OCI-M1 (cell line): ENCODE results near the gene CFAP43.

ENCODE experiments used
- DNase-seq: peaks from one replicate; lab custom pipeline; 2025; lab: John Stamatoyannopoulos, UW

Gene CFAP43

GRCh38 chr10:104139221-104139620 is 92.9 kb downstream of the CFAP43 start:
- DNase-seq, result peak; percentile 57

GRCh38 chr10:104138131-104138530 is 94.0 kb downstream of the CFAP43 start:
- DNase-seq, result no peak

- no peak for DNase-seq
These were observed 102.1 kb downstream of the CFAP43 start for GRCh38 chr10:104130041-104130440.

GRCh38 chr10:104128214-104128613 is 104.0 kb downstream of the CFAP43 start:
- no peak for DNase-seq

DNA sequence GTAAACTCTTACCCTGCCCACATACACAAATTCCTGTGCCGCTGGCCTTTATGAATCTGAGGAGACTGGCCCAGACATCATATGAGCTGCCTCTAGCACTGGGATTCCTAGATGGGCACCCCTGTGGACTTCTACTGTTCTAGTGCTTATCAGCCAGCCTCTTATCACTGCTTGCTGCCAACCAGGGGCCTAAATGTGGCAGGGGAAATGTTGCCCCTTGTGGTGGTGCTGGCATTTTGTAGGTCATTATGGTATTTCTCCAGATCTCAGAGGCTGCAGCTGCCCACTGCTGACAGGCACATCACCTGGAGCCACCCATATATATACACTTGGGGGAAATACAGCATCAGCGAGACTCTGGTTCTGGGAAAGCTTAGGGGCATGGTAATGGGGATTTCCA is 104.8 kb downstream of the CFAP43 start:
- DNase-seq, result peak; percentile 19

- DNase-seq, result peak; percentile 58
These were observed 108.8 kb downstream of the CFAP43 start for GRCh38 chr10:104123397-104123796.

DNA sequence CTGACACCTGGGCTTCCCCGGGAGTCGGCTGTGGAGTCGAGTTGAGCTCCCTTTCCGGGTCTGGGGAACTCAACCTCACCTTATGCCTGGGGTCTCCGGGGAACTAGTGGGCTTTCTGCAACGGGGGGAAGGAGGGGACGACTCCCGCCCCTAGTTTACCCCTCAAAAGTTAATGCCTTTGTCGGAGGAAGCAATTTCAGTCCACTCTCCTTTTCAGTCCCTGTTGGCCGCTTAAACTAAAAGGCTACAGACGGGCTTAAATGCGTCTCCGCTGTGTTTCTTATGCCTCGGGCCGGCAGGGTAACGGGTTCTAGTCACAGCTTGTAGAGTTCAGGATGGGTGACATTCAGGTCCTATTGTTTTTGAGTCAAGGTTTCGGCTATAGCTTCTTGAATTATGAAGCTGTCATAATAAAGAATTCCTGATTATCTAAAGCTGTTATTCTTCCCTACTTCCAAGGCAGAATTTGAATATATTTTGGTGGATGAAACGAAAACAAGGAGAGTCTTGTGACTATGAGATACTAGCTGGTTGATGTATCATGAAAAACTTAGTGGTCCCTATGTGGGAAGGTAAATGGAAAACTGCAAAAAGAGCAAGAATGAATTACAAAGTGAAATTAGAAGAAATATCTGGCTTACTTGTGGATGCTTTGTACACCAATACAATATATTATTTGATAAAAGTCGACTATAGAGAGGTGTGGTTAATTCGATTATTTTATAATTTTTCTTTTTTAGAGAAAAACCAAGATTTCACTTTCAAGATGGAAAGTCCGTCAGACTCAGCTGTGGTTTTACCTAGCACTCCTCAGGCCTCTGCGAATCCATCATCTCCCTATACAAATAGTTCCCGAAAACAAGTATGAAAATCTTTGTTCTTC is 109.7 kb downstream of the CFAP43 start:
- DNase-seq, result no peak

GRCh38 chr10:104121485-104122224 is 110.5 kb downstream of the CFAP43 start, which contains the start of gene SFR1:
SFR1 (plus strand) TSS chr10:104122171; CDS start chr10:104122184, 13 bp downstream.
- DNase-seq, result peak; percentile 99

- peak; percentile 92 for DNase-seq
These were observed 111.2 kb downstream of the CFAP43 start for GRCh38 chr10:104120903-104121484.

GRCh38 chr10:104120512-104120902 is 111.7 kb downstream of the CFAP43 start:
- DNase-seq, result no peak

- DNase-seq, result peak; percentile 32
These were observed 112.2 kb downstream of the CFAP43 start for GRCh38 chr10:104119996-104120395.

- no peak for DNase-seq
These were observed 114.3 kb downstream of the CFAP43 start for GRCh38 chr10:104117839-104118323.

DNA sequence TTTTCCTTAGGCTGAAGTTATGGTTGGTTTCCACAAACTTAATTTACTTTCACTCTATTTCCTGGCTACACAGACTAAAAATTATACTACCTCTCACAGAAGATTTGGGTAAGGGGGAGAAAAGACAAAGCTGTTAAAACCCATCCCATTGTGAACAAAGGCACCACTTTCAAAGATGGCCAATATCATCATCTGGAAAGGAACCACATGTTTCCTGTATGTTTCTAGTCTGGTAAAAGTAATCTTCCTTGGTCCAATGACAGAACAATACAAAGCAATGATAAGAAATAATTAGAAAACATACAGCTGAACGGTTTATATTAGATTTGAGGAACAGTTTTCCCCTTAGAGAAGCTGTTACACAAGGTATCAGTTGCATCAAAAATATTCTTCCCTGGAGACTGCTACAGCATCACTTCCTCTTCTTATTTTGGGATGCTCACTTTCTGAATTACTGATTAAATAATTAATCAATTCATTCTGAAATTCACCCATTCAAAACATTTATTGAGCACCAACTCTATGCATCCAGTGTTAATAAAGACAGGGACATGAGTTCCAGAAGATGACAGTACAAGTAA is 118.7 kb downstream of the CFAP43 start:
- no peak for DNase-seq

- DNase-seq, result peak; percentile 12
These were observed 122.1 kb downstream of the CFAP43 start for GRCh38 chr10:104109908-104110662.

DNA sequence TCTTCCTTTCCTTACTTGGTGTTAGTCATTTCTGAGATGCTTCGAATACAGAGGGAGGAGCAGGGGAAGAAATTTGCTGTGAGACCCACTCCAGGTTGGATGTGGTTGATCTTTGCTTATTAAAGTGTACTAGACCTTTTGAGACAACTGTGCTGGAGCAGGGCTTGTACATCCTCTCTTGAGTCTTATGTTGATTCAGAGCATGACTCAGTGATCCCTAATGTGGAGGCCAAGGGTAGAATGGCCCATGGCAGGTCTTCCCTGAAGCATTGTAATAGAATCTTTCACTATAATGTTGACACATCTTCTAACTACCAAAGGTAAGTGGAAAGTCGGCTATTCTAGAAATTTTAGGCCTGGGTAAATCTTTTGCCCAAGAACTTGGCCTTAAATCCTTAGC is 127.2 kb downstream of the CFAP43 start:
- no peak for DNase-seq

DNA sequence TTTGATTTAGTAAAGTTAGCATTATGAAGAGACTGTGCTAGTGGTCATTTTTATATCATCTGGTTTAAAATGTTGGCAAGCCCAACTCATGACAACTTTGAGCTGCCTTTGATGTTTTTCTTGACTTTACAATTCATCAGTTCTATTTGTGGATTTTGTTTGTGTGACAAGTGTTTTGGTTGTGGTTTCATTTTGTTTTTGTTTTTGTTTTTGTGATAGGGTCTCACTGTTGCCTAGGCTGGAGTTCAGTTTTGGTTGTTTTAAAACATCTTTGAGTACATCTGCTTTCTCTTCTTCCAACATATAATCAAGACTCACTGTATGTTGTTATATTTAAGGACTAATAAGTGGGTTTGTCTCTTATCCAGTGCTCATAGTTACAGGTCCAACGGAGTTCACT is 127.7 kb downstream of the CFAP43 start:
- no peak for DNase-seq

DNA sequence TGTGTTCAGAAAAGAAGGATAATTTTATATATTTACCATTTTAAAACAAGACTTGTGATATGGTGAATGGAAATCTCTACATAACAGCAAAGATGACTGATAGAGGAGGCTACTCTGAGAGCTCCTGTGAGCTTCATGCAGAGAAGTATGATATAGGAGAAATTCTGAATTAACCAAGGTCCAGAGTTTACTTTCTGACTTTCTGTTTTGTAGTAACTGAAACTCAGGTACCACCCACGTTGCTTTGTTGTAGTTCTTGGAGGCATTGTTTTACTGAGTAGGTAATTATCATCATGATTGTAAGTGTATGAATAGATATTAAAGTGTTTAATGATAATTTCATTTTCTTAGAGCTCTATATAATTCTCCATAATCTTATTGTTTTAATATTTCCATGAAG is 128.2 kb downstream of the CFAP43 start:
- no peak for DNase-seq

- DNase-seq, result no peak
These were observed 130.3 kb downstream of the CFAP43 start for GRCh38 chr10:104101902-104102301.

DNA sequence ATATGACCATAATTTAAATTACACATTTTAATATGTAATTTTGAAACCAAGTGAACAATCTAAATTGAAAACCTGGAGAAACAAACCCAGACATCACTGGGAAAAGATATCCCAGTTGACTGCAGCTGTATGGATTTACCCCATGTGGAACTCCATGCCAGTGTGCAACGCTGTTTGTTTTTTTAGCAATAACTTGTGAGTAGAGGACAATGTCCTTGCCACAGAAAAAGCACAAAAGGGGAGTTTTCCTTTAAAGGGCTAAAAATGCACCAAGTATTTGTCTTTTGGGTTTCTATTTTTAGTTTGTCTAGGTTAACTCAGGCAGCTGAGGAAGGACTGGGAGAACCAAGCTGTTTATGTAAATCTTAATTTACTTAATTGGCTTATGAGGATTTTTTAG is 131.4 kb downstream of the CFAP43 start:
- DNase-seq, result no peak

- no peak for DNase-seq
These were observed 132.2 kb downstream of the CFAP43 start for GRCh38 chr10:104099941-104100340.

DNA sequence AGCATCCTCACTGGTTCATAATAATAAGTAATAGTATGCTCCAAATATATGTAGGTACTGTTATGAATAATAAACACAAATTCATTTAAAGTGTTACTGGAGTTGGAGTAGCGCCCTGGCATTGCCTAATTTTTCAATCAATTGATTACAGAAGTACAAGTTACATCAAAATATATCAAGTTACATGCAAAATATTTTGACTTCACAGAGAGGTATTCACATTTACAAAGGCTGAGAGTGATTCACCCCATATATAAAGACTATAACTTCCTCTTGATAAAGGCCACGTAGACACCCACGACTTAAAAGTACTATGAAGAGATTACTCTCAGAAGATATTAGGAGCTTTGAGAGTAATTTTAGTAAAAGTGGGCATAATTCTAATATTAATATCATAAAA is 132.9 kb downstream of the CFAP43 start:
- no peak for DNase-seq
